Fibroblast of skin of right quadriceps (primary cell): ENCODE data around the gene KLHL3.
A peak's percentile ranks its signal among the peaks of the same experiment; 100 is the strongest.

Source experiments
- DNase-seq: peaks from one replicate; pipeline ENCODE4 v3.0.0-alpha.2; 2013

KLHL3 gene

DNA sequence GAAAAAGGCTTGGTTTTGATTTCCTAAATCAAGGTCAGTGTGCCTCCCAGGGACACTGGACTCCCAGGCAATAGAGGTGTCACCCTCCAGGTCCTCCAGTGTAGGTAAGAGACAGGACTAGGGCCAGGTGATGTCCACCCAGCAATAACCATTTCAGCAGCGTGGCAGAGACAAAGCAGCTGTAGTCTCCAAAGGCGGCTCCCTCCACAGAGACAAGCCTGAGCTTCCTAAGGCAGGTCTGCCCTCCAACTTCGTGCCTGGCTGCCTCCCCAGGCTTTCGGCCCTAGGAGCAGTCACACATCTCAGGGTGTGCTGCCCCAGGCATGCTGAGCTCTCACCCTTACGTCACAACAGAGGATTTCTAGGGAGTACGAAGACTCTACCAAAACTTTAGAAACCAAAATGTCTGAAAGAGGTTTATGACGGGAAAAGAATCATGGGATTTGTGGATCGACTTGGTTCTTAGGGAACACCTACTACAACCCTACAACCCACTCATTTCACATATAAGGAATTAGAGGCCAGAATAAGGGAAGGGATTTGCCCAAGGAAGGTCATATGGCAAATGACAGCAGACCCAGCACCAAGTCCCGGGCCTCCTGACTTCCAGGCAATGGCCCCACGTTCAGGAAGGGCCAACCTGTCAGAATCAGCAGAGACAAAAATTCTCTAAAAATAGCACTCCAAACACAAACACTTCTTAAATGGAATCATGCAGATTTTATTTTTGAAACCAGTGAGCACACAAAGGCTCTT, 105.5 kb downstream of the KLHL3 start:
- DNase-seq: no peak

DNA sequence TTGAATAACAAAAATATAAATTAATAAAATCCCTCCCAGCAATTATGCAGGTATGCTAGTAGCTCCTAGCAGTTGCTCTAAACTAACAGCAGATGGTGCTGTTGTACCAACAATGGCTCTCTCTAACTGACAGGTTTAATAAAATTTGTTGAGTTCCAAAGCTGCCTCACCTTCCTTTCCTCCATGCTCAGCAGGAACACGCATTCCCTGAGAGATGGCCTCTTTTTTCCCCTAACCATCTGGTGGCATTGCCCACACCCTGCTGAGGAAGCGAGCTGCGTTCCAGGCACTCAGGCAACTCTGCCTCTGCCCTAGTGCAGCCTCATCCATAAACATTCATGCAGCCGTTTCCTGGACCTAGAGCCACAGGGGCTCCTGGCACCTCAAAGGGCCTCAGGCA, 106.2 kb downstream of the KLHL3 start:
- peak; percentile 56 for DNase-seq

DNA sequence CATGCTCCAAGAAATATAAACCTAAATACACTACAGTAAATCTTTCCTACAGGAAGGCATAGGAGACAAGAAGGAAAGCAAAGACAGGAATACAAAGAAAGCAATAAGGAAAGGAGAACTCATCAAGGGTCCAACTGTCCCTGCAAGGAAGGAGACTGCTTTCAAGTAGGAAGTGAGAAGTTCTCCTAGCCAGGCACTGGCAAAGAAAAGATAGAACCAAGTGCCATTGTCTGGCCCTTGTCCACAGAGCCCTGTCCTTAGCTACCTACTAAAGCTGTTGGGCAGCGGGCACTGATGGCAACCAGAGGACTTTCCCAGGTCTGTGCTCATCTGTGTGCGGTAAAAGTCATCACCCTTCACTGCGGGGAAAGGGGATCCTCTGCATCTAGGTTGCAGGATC, 108.2 kb downstream of the KLHL3 start:
- no peak for DNase-seq

DNA sequence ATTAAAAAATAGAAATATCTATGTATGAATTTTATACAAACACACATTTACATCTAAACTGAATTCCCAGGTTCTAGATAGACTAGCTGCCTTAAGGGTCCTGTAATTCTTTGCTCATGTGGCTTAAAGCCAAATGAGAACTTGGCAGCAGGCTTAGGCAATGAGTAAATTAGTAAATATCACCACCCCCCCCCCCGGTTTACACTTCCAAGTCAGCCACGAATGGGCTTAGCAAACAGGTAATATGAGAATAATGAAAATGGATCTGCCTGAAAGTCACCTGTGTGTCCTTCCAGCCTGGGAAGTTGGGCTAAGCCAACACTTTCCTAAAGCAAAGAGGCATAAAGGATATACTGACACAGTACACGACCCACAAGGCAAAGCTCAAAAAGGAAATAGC, 108.6 kb downstream of the KLHL3 start:
- no peak for DNase-seq

DNA sequence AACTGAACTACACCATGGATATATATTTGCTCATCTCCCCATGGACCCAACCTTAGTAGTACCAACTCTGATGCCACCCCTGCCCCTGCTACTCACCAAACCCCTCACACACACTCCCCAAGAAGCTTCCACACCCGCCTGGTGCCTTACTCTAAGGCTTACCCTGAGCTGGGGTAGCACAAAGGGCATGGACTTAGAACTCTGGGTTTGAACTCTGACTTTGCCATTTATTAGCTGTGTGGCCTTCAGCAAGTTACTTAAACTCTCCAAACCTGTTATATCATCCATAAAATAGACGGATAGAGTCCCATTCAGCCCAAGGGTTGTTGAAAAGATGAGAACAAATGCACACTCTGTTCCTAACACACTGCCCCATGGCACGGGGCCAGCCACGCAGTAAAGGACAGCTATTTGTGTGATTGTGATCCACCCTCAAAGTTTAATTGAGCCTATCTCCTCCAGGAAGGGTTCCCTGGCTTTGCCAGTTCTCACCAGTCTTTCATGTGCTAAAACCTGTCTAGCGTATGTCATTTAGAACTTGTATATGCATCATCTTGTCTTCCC, 111.0 kb downstream of the KLHL3 start:
- DNase-seq: no peak

DNA sequence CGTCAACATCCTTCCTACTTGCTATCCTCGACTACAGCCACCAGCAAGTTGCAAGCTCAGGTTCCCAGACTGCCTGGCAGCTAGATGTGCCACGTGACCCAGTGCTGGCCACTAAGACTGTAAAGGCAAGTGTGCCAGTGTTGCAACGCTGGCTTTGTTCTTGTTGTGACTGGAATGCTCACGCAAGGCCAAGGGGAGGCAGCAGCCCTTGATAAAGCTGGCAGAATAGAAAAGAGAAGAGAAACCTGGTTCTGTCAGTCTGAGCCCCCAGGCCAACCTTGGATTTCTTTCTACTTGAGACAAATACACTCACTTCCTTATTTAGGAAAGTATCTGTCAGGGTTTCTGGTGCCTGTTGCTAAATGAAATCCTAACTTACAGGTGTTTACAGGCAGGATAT, 113.0 kb downstream of the KLHL3 start:
- no peak for DNase-seq

DNA sequence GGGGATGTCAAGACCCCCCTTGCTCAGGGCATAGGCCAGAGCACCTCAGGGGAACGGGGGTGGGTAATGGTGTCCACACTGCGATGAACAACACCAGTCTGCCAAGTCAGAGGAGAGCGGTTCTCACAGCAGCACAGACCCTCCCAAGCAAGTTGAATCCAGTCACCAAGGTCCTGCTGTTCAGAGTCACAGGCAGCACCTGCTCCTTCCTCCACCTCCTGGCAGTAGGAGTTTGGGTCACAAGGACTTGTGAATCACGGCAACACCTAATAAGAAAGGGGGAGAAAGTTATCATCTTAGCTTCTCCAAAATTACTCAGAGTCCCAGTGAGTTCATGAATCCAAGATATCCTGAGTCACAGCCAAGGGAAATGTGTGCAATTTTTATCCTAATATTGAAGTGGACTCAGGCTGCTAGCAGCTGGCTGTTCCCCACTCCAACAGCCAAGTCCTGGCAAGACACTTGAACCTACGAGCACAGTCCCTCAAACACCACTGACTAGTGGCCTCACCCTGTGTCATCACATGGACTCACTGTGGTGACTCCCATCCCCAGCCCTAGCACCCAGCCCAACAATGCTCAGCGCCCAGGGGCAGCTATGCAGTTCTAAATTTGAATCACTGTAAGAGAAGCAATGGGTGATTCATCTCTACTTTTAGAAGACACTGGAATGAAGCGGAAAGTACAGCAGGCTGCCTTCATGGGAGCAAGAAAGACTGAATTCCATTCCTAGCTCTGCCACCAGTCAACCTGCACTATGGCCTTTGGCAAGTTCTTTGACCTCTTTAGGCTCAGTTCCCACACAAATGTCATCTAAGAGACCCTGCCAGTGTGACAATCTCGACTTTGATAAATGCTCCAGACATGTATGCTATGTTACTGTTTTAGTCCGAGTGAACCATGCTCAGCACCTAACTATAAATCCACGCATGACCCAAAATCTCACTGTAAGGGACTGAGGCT, 113.7 kb downstream of the KLHL3 start:
- DNase-seq: peak; percentile 64

DNA sequence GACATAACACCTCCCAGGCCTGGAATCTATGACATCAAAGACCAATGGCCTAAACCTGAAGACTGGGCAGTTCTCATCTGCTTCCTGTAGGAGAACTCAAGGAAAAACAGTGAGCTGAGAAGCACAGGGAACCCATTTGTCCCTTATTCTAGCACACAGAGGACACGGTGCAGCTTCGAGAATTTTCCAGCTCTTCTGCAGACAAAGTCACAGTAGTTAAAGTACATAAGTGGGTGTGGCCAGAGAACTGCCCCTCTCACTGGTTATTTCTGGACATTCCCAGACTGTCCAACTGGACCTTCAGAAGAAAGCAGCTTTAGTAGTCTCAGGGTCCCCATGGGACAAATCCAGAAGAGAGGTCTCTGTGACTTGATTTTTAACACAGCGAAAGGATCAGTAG, 114.6 kb downstream of the KLHL3 start:
- DNase-seq: no peak

DNA sequence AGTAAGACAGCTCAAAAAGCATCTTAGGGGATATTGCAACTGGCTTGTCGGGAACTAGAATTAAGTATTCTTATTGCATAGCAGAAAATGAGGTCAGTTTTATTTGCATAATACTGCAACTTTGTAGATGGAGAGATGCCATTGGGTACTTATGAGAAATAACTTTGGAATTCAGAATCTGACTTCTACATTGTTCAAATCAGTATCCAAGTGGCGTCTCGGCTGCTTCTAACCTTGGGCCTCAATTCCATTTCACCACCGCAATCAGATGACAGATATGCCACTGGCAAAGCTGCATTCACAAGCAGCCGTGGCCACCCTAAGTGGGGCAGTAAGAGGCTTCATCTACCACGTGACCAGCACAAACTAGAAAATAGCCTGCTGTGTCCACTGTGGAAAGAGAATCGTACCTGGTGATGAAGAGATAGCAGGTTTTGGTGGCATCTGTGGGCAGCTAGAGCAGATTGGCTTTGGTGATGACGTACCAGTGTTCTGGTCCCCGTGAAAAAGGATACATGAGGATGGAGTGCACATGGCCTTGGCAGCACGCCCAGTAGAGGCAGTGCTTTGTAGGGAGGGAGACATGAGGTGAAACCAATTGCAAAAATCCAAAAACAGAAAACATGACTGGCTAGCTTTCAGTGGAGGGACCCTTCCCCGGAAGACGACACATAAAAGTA, 116.6 kb downstream of the KLHL3 start:
- peak; percentile 88 for DNase-seq

- no peak for DNase-seq
These were observed 117.4 kb downstream of the KLHL3 start for GRCh38 chr5:137618476-137618875.

DNA sequence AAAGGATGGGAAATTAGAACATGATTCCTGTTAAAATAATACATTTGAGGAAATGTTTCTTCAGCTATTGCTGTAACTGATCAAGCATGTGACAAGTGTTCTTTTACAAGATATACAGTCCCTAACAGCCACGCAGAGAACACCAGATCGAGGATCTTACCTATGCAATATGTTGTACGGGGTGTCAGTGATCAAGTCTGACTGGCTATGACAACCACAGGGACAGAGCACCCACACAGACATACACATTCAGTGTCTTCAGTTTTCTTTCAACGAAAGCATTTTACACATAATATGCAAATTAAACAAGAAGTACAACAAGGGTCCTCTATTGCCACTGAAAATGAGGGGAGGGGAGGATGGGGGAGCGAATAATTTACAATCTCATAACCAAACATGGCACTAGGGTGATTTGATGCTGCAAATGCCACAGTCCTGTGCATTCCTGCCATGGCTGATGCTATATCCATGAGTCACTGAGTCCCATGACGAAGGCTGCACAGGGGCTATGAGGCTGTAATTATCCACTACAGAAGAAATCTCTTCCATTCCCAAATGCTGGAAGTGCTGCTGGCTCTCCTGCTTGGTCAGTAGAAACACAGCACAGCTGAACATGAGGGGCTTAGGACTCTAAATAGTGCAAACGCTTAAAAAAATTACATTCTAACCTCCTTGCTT, 118.2 kb downstream of the KLHL3 start:
- DNase-seq: peak; percentile 70

DNA sequence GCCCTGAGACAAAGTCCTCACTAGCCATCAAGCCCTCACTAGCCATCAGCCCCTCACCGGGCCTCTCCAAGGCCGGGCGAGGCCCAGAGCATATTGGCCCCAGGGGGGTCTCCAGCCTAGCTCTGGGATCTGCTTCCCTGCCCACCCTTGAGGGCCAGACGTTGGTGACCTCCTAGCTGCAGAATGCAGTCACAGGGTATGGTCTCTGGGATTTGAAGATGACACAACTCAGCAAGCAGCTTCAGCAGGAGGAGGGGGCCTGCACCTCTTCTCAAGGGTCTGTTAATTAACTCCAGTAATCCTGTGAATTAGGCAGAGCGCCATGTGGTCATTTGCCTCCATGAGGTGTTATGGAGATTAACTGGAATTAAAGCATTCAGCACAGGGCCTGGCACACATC, 119.8 kb downstream of the KLHL3 start:
- DNase-seq: no peak

DNA sequence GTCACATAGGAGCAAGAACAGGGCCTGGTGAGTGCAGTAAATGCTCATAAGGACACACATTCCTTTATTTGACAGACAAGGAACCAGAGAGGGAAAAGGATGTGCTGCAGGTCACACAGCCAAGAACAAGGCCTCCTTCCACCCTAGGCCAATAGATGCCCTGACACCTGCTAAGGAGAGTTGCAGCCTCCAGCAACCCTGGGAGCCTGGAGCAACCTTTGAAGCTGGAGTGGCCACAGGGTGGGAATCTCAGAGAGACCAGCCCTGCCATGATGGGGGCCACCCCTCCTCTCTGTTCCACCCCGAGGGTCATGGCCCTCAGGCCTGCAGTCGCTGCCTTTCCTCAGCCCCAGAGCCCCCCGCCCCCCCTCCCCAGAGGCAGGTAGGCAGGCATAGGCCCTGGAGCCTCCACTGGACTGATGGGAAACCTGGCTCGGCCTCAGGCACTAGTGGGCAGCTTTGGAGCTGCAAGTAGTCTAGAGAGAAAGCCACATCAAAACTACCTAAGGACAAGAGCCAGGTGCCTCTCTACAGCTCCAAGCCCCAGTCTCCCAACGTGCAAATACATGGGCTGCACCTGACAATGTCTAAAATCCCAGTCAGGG, 120.6 kb downstream of the KLHL3 start:
- no peak for DNase-seq

DNA sequence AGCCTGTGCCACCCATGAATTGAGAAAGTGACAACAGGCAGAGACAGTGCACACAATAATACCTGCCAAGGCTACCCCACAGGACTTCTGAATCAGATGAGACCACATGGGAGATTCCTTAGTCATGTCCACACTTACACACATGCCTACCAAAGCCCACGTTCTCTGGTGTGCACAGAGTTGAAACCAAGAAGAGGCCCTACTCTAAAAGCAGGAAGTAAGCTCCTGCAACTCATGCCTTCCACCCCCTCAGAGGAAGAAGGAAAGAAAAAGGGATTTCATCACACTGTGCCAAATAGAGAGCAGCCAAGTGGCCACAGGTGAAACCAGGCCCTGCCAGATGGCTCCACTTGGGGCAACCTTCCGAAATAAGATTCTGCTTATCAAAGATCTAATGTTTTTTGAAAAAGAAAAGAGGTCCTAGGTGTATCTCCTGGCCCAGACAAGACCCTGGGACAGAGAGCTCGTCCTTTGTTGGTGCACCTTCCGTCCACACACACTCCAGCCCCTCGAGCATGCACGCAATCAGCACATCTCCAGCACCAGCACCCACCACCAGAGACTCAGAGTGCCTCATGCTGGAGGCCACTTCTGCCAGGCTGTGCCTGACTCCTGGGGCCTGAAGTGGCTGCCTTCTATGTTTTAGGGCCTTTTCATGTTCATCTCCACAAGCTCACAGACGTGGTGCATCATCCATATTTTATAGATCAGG, 122.2 kb downstream of the KLHL3 start:
- peak; percentile 39 for DNase-seq

GRCh38 chr5:137612576-137612975, 123.3 kb downstream of the KLHL3 start:
- no peak for DNase-seq

GRCh38 chr5:137611794-137612435, 124.0 kb downstream of the KLHL3 start:
- no peak for DNase-seq

GRCh38 chr5:137611011-137611580, 124.8 kb downstream of the KLHL3 start:
- peak; percentile 62 for DNase-seq

DNA sequence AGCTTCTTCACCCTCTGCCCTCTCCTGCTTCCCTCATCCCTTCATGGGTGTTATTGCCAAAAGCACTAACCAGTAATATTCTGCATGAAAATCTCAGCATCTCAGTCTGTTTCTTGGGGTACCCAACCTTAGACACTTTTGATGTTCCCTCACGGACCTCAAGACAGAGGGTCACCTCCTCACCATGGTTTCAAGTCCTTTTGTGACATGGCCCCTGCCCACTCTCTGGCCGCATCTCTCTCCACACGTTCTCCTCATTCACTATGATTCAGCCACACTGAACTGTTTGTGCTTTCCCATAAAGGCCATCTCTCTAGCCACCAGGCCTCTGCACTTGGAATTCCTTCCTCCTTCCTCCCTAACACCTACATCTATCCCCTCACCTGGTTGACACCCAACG, 125.3 kb downstream of the KLHL3 start:
- DNase-seq: no peak

DNA sequence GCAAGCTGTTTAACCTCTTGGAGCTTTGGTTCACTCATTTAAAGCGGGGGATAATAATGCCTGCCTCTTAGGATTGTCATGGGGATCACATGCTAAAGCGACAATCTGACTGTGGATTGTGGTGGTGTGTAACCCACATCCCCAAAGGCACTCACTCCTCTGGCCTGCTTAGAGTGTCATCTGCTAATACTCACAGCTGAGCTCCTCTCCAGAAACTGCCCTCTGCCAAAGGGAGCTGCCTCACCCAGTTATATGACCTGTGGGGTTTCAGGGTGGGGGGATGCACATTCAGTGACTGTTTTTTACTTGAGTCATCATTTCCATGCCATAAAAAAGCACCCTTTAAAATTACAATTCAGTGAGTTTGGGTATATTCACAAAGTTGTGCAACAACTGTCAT, 126.8 kb downstream of the KLHL3 start:
- DNase-seq: peak; percentile 86

DNA sequence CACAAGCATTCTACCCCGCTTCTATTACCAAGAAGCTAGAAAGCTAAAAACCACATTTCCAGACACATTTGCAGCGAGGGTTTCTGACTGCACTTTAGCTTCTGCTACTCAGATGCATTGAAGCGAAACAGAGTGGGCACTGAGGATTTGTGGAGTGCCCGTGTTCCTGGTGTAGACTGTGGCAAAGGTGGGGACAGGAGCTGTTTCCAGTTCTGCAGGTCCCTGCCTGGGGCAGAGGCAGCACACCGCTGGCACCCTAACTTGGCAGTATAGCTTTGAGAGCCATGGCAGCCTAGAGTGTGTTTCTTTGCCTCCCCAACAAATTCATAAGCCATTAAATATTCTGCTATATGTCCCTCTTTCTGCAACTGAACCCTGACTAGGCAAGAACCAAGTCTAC, 128.1 kb downstream of the KLHL3 start:
- no peak for DNase-seq

DNA sequence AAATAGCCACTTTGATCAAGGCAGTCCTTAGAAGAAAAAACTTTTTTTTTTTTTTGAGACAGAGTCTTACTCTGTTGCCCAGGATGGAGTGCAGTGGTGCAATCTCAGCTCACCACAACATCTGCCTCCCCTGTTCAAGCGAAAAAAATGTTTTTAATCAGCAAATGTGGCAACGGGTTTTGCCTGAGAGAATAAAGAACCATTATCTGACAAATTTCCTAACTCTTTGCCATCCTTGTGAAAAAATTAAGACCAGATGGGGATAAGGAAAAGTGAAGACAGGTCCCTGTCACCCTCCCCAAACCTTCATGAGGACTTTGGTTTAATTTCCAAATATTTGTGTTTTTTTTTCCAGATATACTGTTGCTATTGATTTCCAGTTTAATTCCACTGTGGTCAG, 129.5 kb downstream of the KLHL3 start:
- DNase-seq: peak; percentile 62
